HCT116 (cell line): ENCODE results near the gene RND1. TPM values are rescaled to one million over a fixed set of nuclear protein-coding genes. Genes with fewer than 3 reads are reported as not detected.

Experiments used
- ATAC-seq: fragments of 200-7000 bp; cut with Tn5 transposase; 2 replicates; pipeline ENCODE4 v1.9.1; 2020; ENCODE audit warnings: mild to moderate bottlenecking, moderate library complexity
- BruUV-seq: library from RNA; stranded (reverse); fragments of 400-500 nt; replicated peaks from 2 replicates; lab custom pipeline; 2021; lab: Mats Ljungman, UMichigan
- CTCF ChIA-PET: fragments of 300-600 bp; sonication (Branson Sonifier 250); formaldehyde crosslinking; loops from one replicate; lab custom pipeline; 2021; ENCODE audit warnings: antibody characterized with exemption; lab: Charles Lee
- POLR2A ChIA-PET: fragments of 300-600, 350-600 bp; sonication (Branson Sonifier 250); formaldehyde crosslinking; loops from one replicate; lab custom pipeline; 2021; ENCODE audit warnings: antibody characterized with exemption; lab: Charles Lee
- RAD21 ChIA-PET, 2 experiments: fragments of 300-600 bp; sonication (Branson Sonifier 250); formaldehyde crosslinking; loops; one replicate each; lab custom pipeline; 2023; ENCODE audit warnings: low total read pairs in 2 of 2; ENCODE audit not compliant: uncharacterized antibody in 2 of 2, unreplicated experiment in 2 of 2, low non-redundant PET in 1 of 2; lab: Charles Lee
- DNase-seq: peaks from one replicate; pipeline ENCODE4 v3.0.0-alpha.2; 2010; ENCODE audit warnings: low read depth, low spot score
- H2AFZ ChIP-seq: fragments of 200-600 bp; shearing (Covaris generic), sonication (generic); 2 replicates; pipeline ENCODE4 v1.6.1; 2017; ENCODE audit warnings: low read depth, mixed run types, mixed read lengths, antibody characterized with exemption, low read length; ENCODE audit not compliant: poor library complexity, severe bottlenecking
- H3K27ac ChIP-seq: 2 replicates; pipeline ENCODE4 v1.5.1; 2012; ENCODE audit warnings: low read depth, low read length
- H3K27me3 ChIP-seq: fragments of 200-600 bp; sonication (generic); 2 replicates; pipeline ENCODE4 v1.6.1; 2016; ENCODE audit warnings: mixed run types, low read length, mixed read lengths; ENCODE audit not compliant: insufficient read depth
- H3K36me3 ChIP-seq, 2 experiments: fragments of 200-500 bp in 1 of 2; fragments of 200-600 bp in 1 of 2; sonication (Bioruptor generic) in 1 of 2; sonication (generic) in 1 of 2; 2 replicates each; pipeline versions ENCODE4 v1.5.1 to v1.6.1; 2014 to 2016; ENCODE audit warnings: low read length in 2 of 2, inconsistent platforms in 1 of 2, mixed read lengths in 1 of 2, mixed run types in 1 of 2; ENCODE audit not compliant: insufficient read depth in 2 of 2, control insufficient read depth in 1 of 2
- H3K4me1 ChIP-seq, 2 experiments: fragments of 200-600 bp in 1 of 2; sonication (generic) in 1 of 2; 2 replicates each; pipeline versions ENCODE4 v1.5.1 to v1.6.1; 2012 to 2017; ENCODE audit warnings: low read length in 2 of 2, inconsistent platforms in 1 of 2, mild to moderate bottlenecking in 1 of 2, mixed read lengths in 1 of 2, mixed run types in 1 of 2, moderate library complexity in 1 of 2; ENCODE audit not compliant: insufficient read depth in 2 of 2, control insufficient read depth in 1 of 2
- H3K4me2 ChIP-seq: fragments of 200-600 bp; sonication (generic); 2 replicates; pipeline ENCODE4 v1.6.1; 2017; ENCODE audit warnings: mixed run types, low read length, mixed read lengths
- H3K4me3 ChIP-seq, 2 experiments: fragments of 200-600 bp in 1 of 2; sonication (generic) in 1 of 2; replicated peaks in 1 of 2; 2 replicates each; pipeline ENCODE4 v1.5.1; 2011 to 2016; ENCODE audit warnings: low read length in 2 of 2, control low read depth in 1 of 2, low read depth in 1 of 2, mild to moderate bottlenecking in 1 of 2, mixed read lengths in 1 of 2, mixed run types in 1 of 2
- H3K79me2 ChIP-seq: fragments of 200-600 bp; sonication (generic); 2 replicates; pipeline ENCODE4 v1.6.1; 2017; ENCODE audit warnings: mild to moderate bottlenecking, mixed run types, low read length, moderate library complexity, mixed read lengths; ENCODE audit not compliant: insufficient read depth
- H3K9ac ChIP-seq: fragments of 200-600 bp; sonication (generic); 2 replicates; pipeline ENCODE4 v1.6.1; 2016; ENCODE audit warnings: low read length, mixed read lengths
- H3K9me2 ChIP-seq: fragments of 200-600 bp; sonication (generic), shearing (Covaris generic); 2 replicates; pipeline ENCODE4 v1.6.1; 2017; ENCODE audit warnings: mixed run types, mild to moderate bottlenecking, moderate library complexity; ENCODE audit not compliant: insufficient read depth
- H3K9me3 ChIP-seq, 2 experiments: fragments of 200-500 bp in 1 of 2; fragments of 200-600 bp in 1 of 2; sonication (Bioruptor generic) in 1 of 2; sonication (generic) in 1 of 2; 2 replicates each; pipeline ENCODE4 v1.6.1; 2014 to 2017; ENCODE audit warnings: low read length in 2 of 2, mixed read lengths in 2 of 2, inconsistent platforms in 1 of 2, low read depth in 1 of 2, mild to moderate bottlenecking in 1 of 2, mixed run types in 1 of 2, moderate library complexity in 1 of 2; ENCODE audit not compliant: control insufficient read depth in 1 of 2, insufficient read depth in 1 of 2
- H4K20me1 ChIP-seq: fragments of 200-600 bp; sonication (generic), shearing (Covaris generic); 2 replicates; pipeline ENCODE4 v1.6.1; 2017; ENCODE audit warnings: mixed run types, mild to moderate bottlenecking, moderate library complexity; ENCODE audit not compliant: insufficient read depth
- CEBPB ChIP-seq: IDR thresholded peaks from 2 replicates; pipeline ENCODE4 v1.6.1; 2012; ENCODE audit warnings: low read depth
- EGR1 ChIP-seq: IDR thresholded peaks from 2 replicates; pipeline ENCODE4 v1.6.1; 2012; ENCODE audit warnings: low read depth
- ELF1 ChIP-seq: IDR thresholded peaks from 2 replicates; pipeline ENCODE4 v1.6.1; 2012; ENCODE audit warnings: low read depth, borderline replicate concordance
- EZH2phosphoT487 ChIP-seq: fragments of 200-600 bp; IDR thresholded peaks from 2 replicates; pipeline ENCODE4 v1.6.1; 2018; ENCODE audit warnings: antibody characterized with exemption, borderline replicate concordance
- FOSL1 ChIP-seq: IDR thresholded peaks from 2 replicates; pipeline ENCODE4 v1.6.1; 2012; ENCODE audit warnings: low read depth
- RAD21 ChIP-seq: IDR thresholded peaks from 2 replicates; pipeline ENCODE4 v1.6.1; 2012; ENCODE audit warnings: low read depth, mild to moderate bottlenecking
- SP1 ChIP-seq: IDR thresholded peaks from 2 replicates; pipeline ENCODE4 v1.6.1; 2012; ENCODE audit warnings: low read depth
- TCF7L2 ChIP-seq: IDR thresholded peaks from 2 replicates; pipeline ENCODE4 v1.7.0; 2011; ENCODE audit warnings: borderline replicate concordance, inconsistent platforms; ENCODE audit not compliant: insufficient read depth, insufficient read length; ENCODE audit errors: extremely low read depth
- YY1 ChIP-seq: IDR thresholded peaks from 2 replicates; pipeline ENCODE4 v1.6.1; 2011; ENCODE audit warnings: low read length, low read depth, moderate library complexity, mild to moderate bottlenecking; ENCODE audit not compliant: insufficient replicate concordance; ENCODE audit errors: extremely low read depth
- ZFX ChIP-seq: fragments of 450-650 bp; IDR thresholded peaks from 2 replicates; pipeline ENCODE4 v1.6.1; 2017
- intact Hi-C: fragments of 100-400 bp; cut with micrococcal nuclease; formaldehyde crosslinking; loops from 2 replicates; pipeline ENCODE4 v1.10.0; 2022
- total RNA-seq: library from RNA; stranded (reverse); gene quantifications from one replicate; pipeline ENCODE4 v1.2.1, GENCODE V29; 2021; ENCODE audit not compliant: unreplicated experiment
- TF ChIP-seq, protein P1 (sequence below): IDR thresholded peaks from 2 replicates; pipeline ENCODE4 v1.6.1; 2012; ENCODE audit warnings: low read depth
- TF ChIP-seq, protein P2 (sequence below): IDR thresholded peaks from 2 replicates; pipeline ENCODE4 v1.6.1; 2011; ENCODE audit warnings: mild to moderate bottlenecking, low read length, moderate library complexity; ENCODE audit not compliant: insufficient replicate concordance; ENCODE audit errors: extremely low read depth
- TF ChIP-seq, protein P3 (sequence below): IDR thresholded peaks from 2 replicates; pipeline ENCODE4 v1.6.1; 2012

Gene RND1
- total RNA-seq, 1 experiment from 2014 or later = 2.0 TPM

DNA sequence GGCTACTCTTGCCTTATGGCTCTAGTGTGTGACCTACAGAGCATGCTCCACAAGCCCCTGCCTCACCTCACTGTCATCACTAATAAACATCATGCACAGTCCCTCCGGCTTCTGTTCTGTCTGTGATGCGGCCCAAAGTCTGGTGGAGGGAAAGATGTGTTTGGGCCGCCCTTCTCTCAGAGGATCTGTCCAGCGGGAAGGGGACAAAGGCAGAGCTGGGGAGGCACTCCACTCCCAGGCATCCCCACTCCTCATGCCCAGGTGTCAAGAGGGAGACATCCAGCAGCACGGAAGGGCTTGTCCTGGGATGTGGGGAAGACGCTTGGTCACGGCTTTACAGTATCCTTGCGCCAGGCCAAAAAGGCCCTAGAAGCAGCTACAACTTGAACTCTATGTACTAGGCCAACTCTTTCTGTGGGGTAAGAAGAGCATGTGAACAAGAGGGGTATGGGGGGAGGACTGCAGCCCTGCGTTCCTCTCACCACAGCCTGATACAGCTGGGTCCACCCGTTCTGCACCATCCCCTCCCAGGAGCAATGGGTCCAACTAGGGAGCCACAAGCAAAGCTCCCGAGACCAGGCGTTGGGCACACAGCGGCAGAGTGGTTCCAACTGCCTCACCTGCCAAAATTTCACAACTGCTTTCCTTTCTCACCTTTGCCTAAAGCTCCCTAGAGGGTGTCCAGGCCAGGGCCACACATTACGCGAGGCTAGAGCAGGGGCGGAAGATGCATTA lies 36.7 kb downstream of the RND1 start:
- Histone ChIP-seq H3K9ac (no peak overlapping the region), H3K9me2 (no peaks in the 10 kb centered on the region), H3K36me3 (peaks cover 36 to 40% of the 10 kb centered on the region in 2 experiments; a peak in 3 of 4 replicates), H3K4me2 (no peak overlapping the region), H3K9me3 (no peaks in the 10 kb centered on the region), H3K4me1 (no peaks in the 10 kb centered on the region), H3K4me3 (no peak overlapping the region), H2AFZ (no peak overlapping the region), H3K79me2 (no peaks in the 10 kb centered on the region), H4K20me1 (no peaks in the 10 kb centered on the region), H3K27me3 (no peaks in the 10 kb centered on the region), H3K27ac (no peak overlapping the region)
- ChIA-PET RAD21 (no interaction called here), POLR2A (no interaction called here), CTCF (no interaction called here)
- intact Hi-C loops = no loop called here
- TF ChIP-seq EGR1 (no peak), ELF1 (no peak), CEBPB (no peak)
- no peak for DNase-seq
- ATAC-seq = 0 out of 2 replicates have a peak, but pooled peaks have one; percentile 15
- BruUV-seq = no TSS peak

DNA sequence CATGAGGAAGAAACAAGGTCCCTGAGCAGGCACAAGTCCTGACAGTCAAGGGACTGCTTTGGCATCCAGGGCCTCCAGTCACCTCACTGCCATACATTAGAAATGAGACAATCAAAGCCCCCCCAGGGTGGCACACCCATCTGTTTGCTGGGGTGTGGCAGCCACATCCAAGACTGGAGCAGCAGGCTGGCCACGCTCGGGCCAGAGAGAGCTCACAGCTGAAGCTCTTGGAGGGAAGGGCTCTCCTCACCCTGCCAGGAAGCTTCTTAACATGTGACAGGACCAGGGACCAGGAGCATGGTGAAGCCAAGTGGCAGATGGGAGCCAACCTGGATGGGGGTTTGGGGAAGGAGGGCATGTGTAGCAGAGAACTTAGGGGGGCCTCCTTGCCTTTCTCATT lies 37.4 kb downstream of the RND1 start:
- POLR2A ChIA-PET = no interaction called here
- Histone ChIP-seq H3K27me3 (no peaks in the 10 kb centered on the region), H3K4me1 (no peaks in the 10 kb centered on the region), H3K36me3 (peaks cover 34 to 35% of the 10 kb centered on the region in 2 experiments; a peak in 3 of 4 replicates), H3K9ac (no peak overlapping the region), H3K9me3 (no peaks in the 10 kb centered on the region), H3K4me2 (no peak overlapping the region), H3K27ac (no peak overlapping the region), H2AFZ (no peak overlapping the region), H4K20me1 (no peaks in the 10 kb centered on the region), H3K9me2 (no peaks in the 10 kb centered on the region), H3K4me3 (no peak overlapping the region), H3K79me2 (no peaks in the 10 kb centered on the region)
- DNase-seq (no peak), ATAC-seq (peak; percentile 20; the same call in 1 of the 2 replicates)
- intact Hi-C loops = no loop called here
- CTCF ChIA-PET = no interaction called here
- RAD21 ChIA-PET = no interaction called here
- BruUV-seq = no TSS peak
- TF ChIP-seq ELF1 = no peak
- no peak for TF ChIP-seq YY1
- no peak for TF ChIP-seq TCF7L2
- no peak for TF ChIP-seq SP1
- TF ChIP-seq, protein P1, sequence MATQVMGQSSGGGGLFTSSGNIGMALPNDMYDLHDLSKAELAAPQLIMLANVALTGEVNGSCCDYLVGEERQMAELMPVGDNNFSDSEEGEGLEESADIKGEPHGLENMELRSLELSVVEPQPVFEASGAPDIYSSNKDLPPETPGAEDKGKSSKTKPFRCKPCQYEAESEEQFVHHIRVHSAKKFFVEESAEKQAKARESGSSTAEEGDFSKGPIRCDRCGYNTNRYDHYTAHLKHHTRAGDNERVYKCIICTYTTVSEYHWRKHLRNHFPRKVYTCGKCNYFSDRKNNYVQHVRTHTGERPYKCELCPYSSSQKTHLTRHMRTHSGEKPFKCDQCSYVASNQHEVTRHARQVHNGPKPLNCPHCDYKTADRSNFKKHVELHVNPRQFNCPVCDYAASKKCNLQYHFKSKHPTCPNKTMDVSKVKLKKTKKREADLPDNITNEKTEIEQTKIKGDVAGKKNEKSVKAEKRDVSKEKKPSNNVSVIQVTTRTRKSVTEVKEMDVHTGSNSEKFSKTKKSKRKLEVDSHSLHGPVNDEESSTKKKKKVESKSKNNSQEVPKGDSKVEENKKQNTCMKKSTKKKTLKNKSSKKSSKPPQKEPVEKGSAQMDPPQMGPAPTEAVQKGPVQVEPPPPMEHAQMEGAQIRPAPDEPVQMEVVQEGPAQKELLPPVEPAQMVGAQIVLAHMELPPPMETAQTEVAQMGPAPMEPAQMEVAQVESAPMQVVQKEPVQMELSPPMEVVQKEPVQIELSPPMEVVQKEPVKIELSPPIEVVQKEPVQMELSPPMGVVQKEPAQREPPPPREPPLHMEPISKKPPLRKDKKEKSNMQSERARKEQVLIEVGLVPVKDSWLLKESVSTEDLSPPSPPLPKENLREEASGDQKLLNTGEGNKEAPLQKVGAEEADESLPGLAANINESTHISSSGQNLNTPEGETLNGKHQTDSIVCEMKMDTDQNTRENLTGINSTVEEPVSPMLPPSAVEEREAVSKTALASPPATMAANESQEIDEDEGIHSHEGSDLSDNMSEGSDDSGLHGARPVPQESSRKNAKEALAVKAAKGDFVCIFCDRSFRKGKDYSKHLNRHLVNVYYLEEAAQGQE = no peak
- no peak for TF ChIP-seq RAD21
- TF ChIP-seq, protein P2, sequence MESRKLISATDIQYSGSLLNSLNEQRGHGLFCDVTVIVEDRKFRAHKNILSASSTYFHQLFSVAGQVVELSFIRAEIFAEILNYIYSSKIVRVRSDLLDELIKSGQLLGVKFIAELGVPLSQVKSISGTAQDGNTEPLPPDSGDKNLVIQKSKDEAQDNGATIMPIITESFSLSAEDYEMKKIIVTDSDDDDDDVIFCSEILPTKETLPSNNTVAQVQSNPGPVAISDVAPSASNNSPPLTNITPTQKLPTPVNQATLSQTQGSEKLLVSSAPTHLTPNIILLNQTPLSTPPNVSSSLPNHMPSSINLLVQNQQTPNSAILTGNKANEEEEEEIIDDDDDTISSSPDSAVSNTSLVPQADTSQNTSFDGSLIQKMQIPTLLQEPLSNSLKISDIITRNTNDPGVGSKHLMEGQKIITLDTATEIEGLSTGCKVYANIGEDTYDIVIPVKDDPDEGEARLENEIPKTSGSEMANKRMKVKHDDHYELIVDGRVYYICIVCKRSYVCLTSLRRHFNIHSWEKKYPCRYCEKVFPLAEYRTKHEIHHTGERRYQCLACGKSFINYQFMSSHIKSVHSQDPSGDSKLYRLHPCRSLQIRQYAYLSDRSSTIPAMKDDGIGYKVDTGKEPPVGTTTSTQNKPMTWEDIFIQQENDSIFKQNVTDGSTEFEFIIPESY = no peak
- TF ChIP-seq, protein P3, sequence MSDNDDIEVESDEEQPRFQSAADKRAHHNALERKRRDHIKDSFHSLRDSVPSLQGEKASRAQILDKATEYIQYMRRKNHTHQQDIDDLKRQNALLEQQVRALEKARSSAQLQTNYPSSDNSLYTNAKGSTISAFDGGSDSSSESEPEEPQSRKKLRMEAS = no peak
- no peak for TF ChIP-seq FOSL1
- no peak for TF ChIP-seq ZFX
- TF ChIP-seq EZH2phosphoT487 = no peak
